Activated CD8-positive, alpha-beta memory T cell treated with anti-CD3 and anti-CD28 coated beads, Interleukin-2, amount 50 U/mL, for 48 hours (primary cell): ENCODE data around the gene ALOX12.
"Not testable (repeated sequence)": the region's sequence is repeated elsewhere in the genome, so short reads cannot be mapped to it uniquely, and the experiment has no call there.

Experiments used
- DNase-seq: peaks from one replicate; pipeline ENCODE4 v3.0.0-alpha.2; 2020

The ALOX12 gene

GRCh38 chr17:6995500-6996255, at the start of gene ALOX12:
TSS of gene ALOX12 (plus strand) at chr17:6996049. CDS start at chr17:6996118, 69 bp downstream.
- DNase-seq = no peak

GRCh38 chr17:6947745-6948144, 48.1 kb upstream of the ALOX12 start:
- no peak for DNase-seq

GRCh38 chr17:6948562-6948961, 47.3 kb upstream of the ALOX12 start:
- DNase-seq = no peak

- no peak for DNase-seq
Measured at GRCh38 chr17:6948976-6949375, 46.9 kb upstream of the ALOX12 start.

GRCh38 chr17:6950938-6951337, 44.9 kb upstream of the ALOX12 start:
- DNase-seq = not testable (repeated sequence)

- DNase-seq = no peak
Measured at GRCh38 chr17:6953689-6954088, 42.2 kb upstream of the ALOX12 start.

- DNase-seq = no peak
Measured at GRCh38 chr17:6959700-6960099, 36.1 kb upstream of the ALOX12 start.

- no peak for DNase-seq
Measured at GRCh38 chr17:6969323-6969726, 26.5 kb upstream of the ALOX12 start.

GRCh38 chr17:6970992-6971391, 24.9 kb upstream of the ALOX12 start:
- no peak for DNase-seq

- DNase-seq = not testable (repeated sequence)
Measured at GRCh38 chr17:6979440-6979839, 16.4 kb upstream of the ALOX12 start.

GRCh38 chr17:6981426-6981825, 14.4 kb upstream of the ALOX12 start:
- DNase-seq = no peak

- DNase-seq = no peak
Measured at GRCh38 chr17:6985266-6985665, 10.6 kb upstream of the ALOX12 start.

- no peak for DNase-seq
Measured at GRCh38 chr17:6986676-6987075, 9.2 kb upstream of the ALOX12 start.

- no peak for DNase-seq
Measured at GRCh38 chr17:6989779-6990178, 6.1 kb upstream of the ALOX12 start.

GRCh38 chr17:6993613-6994056, 2.2 kb upstream of the ALOX12 start:
- DNase-seq = not testable (repeated sequence)

- DNase-seq = no peak
Measured at GRCh38 chr17:6994118-6994598, 1.7 kb upstream of the ALOX12 start.

- DNase-seq = no peak
Measured at GRCh38 chr17:6994666-6995256, 1.1 kb upstream of the ALOX12 start.

GRCh38 chr17:6996256-6997011, 585 bp downstream of the ALOX12 start:
- no peak for DNase-seq

GRCh38 chr17:6997171-6997570, 1.3 kb downstream of the ALOX12 start:
- no peak for DNase-seq

GRCh38 chr17:6998855-6999508, 3.1 kb downstream of the ALOX12 start:
- no peak for DNase-seq

GRCh38 chr17:7001318-7001961, 5.6 kb downstream of the ALOX12 start:
- DNase-seq = no peak

- no peak for DNase-seq
Measured at GRCh38 chr17:7002288-7003047, 6.6 kb downstream of the ALOX12 start.
